ENCODE measurements around the gene RASSF5.

The RASSF5 gene

DNA sequence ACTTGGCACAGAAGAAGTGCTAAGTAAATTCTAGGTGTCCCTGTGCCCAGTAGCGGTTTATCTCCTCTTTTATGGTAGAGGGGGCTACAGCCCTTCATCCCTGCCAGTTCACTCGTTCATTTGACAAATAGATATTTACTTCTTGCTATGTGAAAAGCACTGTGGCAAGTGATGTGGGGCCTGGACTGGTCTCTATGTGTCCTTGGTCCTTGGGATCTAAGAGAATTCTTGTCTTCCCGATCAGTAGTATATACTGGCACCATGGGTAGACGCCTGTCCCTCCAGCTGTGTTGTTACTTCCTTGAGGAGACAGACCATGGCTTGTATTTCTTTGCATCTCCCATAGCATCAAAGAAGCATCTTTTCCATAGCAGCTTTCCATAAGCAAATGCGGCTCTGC lies 75.2 kb downstream of the RASSF5 start:
- H3K27ac ChIP-seq (ENCODE audit: low read depth, low read length), result no peak overlapping the region
- no peaks in the 10 kb centered on the region for H3K9me3 ChIP-seq (ENCODE audit: control insufficient read depth, insufficient read depth, low read length)
- no peak overlapping the region for H3K4me2 ChIP-seq (ENCODE audit: low read length)
- peaks cover 7% of the 10 kb centered on the region; the same call in 1 of the 2 replicates for H3F3A ChIP-seq (ENCODE audit: control insufficient read depth, insufficient read depth)
- peaks cover 36% of the 10 kb centered on the region for H3K36me3 ChIP-seq (ENCODE audit: control insufficient read depth, low read length)
- peaks cover 12% of the 10 kb centered on the region; the same call in 1 of the 2 replicates for H3K79me2 ChIP-seq (ENCODE audit: control insufficient read depth, low read length)
- peaks cover 18% of the 10 kb centered on the region for H3K4me1 ChIP-seq (ENCODE audit: control insufficient read depth, low read length)
- no peak for TF ChIP-seq EZH2phosphoT487 (IDR thresholded peaks at IDR 0.05; ENCODE audit: borderline replicate concordance, low read length)
- TF ChIP-seq, protein P1, sequence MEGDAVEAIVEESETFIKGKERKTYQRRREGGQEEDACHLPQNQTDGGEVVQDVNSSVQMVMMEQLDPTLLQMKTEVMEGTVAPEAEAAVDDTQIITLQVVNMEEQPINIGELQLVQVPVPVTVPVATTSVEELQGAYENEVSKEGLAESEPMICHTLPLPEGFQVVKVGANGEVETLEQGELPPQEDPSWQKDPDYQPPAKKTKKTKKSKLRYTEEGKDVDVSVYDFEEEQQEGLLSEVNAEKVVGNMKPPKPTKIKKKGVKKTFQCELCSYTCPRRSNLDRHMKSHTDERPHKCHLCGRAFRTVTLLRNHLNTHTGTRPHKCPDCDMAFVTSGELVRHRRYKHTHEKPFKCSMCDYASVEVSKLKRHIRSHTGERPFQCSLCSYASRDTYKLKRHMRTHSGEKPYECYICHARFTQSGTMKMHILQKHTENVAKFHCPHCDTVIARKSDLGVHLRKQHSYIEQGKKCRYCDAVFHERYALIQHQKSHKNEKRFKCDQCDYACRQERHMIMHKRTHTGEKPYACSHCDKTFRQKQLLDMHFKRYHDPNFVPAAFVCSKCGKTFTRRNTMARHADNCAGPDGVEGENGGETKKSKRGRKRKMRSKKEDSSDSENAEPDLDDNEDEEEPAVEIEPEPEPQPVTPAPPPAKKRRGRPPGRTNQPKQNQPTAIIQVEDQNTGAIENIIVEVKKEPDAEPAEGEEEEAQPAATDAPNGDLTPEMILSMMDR (IDR thresholded peaks at IDR 0.05; ENCODE audit: low read depth, low read length, poor library complexity, severe bottlenecking), result no peak
- H4K20me1 ChIP-seq (ENCODE audit: control insufficient read depth, insufficient read depth, low read depth, low read length), result peaks cover 4% of the 10 kb centered on the region; the same call in 1 of the 2 replicates
- H3K4me3 ChIP-seq (ENCODE audit: low read length), result no peak overlapping the region
- H3K27me3 ChIP-seq (ENCODE audit: control insufficient read depth, low read length), result no peaks in the 10 kb centered on the region
- no peaks in the 10 kb centered on the region for H3K9me2 ChIP-seq (replicated peaks; ENCODE audit: control insufficient read depth, low read length)

DNA sequence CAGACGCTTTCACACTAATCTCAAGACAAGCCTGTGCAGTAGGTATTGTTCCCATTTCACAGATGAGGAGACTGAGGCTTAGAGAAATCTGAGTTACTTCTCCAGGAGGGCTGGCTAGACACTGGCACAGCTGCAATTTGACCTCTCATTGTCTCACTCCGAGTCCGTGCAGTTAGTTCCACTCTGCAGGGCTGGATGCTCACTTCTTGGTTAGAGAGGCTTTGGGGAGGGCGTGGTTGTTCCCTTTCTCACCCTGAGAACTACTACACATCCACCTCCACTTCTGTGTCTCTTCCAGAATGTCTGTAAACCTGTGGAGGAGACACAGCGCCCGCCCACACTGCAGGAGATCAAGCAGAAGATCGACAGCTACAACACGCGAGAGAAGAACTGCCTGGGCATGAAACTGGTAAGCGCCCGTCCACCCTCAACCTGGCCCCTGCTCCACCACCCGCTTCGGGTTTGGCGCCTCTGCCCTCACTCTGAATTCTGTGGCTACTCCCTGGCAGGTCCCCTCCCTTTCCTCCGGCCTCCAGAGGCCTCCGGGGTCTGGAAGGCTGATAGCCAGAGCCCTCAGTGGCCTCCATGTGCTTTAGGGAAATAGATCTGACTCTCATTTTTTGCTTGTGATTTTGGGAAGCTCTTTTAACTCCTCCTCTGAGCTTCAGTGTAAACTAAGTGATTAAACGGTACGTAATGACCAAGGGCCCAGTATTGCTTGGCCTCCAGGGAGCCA lies 75.8 kb downstream of the RASSF5 start:
- Histone ChIP-seq H3F3A (ENCODE audit: control insufficient read depth, insufficient read depth) (0 out of 2 replicates have a peak, but pooled peaks cover 7% of the 10 kb centered on the region), H3K27me3 (ENCODE audit: control insufficient read depth, low read length) (no peaks in the 10 kb centered on the region), H3K9me3 (ENCODE audit: control insufficient read depth, insufficient read depth, low read length) (no peaks in the 10 kb centered on the region), H3K9me2 (replicated peaks; ENCODE audit: control insufficient read depth, low read length) (no peaks in the 10 kb centered on the region), H3K79me2 (ENCODE audit: control insufficient read depth, low read length) (peaks cover 12% of the 10 kb centered on the region; the same call in 1 of the 2 replicates), H3K4me2 (ENCODE audit: low read length) (no peak overlapping the region), H3K4me1 (ENCODE audit: control insufficient read depth, low read length) (peaks cover 18% of the 10 kb centered on the region), H3K36me3 (ENCODE audit: control insufficient read depth, low read length) (peaks cover 41% of the 10 kb centered on the region), H3K4me3 (ENCODE audit: low read length) (no peak overlapping the region), H3K27ac (ENCODE audit: low read depth, low read length) (no peak overlapping the region), H4K20me1 (ENCODE audit: control insufficient read depth, insufficient read depth, low read depth, low read length) (peaks cover 4% of the 10 kb centered on the region; the same call in 1 of the 2 replicates)
- TF ChIP-seq, protein P1 (IDR thresholded peaks at IDR 0.05; ENCODE audit: low read depth, low read length, poor library complexity, severe bottlenecking), result no peak
- no peak for TF ChIP-seq EZH2phosphoT487 (IDR thresholded peaks at IDR 0.05; ENCODE audit: borderline replicate concordance, low read length)

DNA sequence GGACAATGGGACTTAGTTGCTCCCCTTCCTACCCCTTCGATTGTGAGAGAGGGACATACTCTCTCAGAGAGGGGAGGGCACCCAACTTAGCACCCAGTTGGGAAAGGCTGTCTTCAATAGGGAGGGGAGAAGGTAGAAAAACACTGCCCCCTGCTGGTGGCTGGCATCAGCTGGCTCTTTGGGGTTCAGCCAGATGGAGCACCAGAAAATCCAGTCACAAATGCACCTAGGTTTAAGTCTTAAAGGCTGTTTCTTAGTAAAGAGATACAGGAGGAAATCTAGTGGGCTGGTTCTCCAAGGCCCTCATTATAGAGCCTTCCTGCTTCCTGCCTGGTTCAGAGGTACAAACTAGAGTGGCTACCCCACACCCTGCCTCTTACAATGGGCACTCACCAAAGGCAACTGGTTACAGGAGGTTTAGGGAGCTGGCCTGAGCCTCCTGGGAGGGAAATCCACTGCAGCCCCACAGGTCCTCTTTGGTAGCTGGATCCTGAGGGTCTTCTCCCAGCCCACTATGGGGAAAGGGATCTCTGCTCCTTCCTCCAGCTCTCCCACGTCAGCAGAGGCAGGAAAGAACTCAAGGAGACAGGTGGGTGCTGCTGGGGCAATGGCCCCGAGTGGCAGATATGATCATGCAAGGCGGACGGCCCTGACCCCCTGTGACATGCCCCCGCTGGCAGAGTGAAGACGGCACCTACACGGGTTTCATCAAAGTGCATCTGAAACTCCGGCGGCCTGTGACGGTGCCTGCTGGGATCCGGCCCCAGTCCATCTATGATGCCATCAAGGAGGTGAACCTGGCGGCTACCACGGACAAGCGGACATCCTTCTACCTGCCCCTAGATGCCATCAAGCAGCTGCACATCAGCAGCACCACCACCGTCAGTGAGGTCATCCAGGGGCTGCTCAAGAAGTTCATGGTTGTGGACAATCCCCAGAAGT lies 76.6 kb downstream of the RASSF5 start:
- no peak overlapping the region for H3K4me2 ChIP-seq (ENCODE audit: low read length)
- 0 out of 2 replicates have a peak, but pooled peaks cover 4% of the 10 kb centered on the region for H3F3A ChIP-seq (ENCODE audit: control insufficient read depth, insufficient read depth)
- peaks cover 12% of the 10 kb centered on the region; the same call in 1 of the 2 replicates for H3K79me2 ChIP-seq (ENCODE audit: control insufficient read depth, low read length)
- H4K20me1 ChIP-seq (ENCODE audit: control insufficient read depth, insufficient read depth, low read depth, low read length), result peaks cover 3% of the 10 kb centered on the region; the same call in 1 of the 2 replicates
- no peak for TF ChIP-seq EZH2phosphoT487 (IDR thresholded peaks at IDR 0.05; ENCODE audit: borderline replicate concordance, low read length)
- TF ChIP-seq, protein P1 (IDR thresholded peaks at IDR 0.05; ENCODE audit: low read depth, low read length, poor library complexity, severe bottlenecking), result peak; percentile 98
- H3K4me3 ChIP-seq (ENCODE audit: low read length), result no peak overlapping the region
- H3K36me3 ChIP-seq (ENCODE audit: control insufficient read depth, low read length), result peaks cover 46% of the 10 kb centered on the region
- H3K9me2 ChIP-seq (replicated peaks; ENCODE audit: control insufficient read depth, low read length), result no peaks in the 10 kb centered on the region
- no peak overlapping the region for H3K27ac ChIP-seq (ENCODE audit: low read depth, low read length)
- no peaks in the 10 kb centered on the region for H3K9me3 ChIP-seq (ENCODE audit: control insufficient read depth, insufficient read depth, low read length)
- H3K27me3 ChIP-seq (ENCODE audit: control insufficient read depth, low read length), result no peaks in the 10 kb centered on the region
- H3K4me1 ChIP-seq (ENCODE audit: control insufficient read depth, low read length), result peaks cover 18% of the 10 kb centered on the region

All from DOHH2 (cell line).